MM.1S (cell line): ENCODE measurements around the gene NUP98.

Experiments used
- EZH2 ChIP-seq: fragments of 300-600 bp; sonication (generic); optimal IDR thresholded peaks from 2 replicates; pipeline ENCODE3; 2017; ENCODE audit warnings: low read depth, mild to moderate bottlenecking, antibody characterized with exemption, low read length, mixed read lengths
- TF ChIP-seq, protein P1 (sequence below): fragments of 300-600 bp; sonication (generic); IDR thresholded peaks from 2 replicates; pipeline ENCODE4 v1.5.1; 2016; ENCODE audit warnings: antibody characterized with exemption, low read length, mixed read lengths

DNA sequence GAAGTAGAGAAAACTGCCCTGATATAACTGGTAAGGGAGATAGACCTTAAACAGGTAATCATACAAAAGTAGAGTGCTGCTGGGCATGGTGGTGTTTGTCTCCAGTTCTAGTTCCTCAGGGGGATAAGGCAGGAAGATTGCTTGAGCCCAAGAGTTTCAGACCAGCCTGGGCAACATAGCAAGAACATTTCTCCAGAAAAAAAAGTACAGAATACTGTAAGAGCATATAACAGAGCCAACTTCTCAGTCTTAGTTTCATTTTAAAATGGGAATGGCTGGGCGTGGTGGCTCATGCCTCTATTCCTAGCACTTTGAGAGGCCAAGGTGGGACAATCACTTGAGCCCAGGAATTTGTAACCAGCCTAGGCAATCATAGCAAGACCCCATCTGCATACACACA, 47.9 kb upstream of the NUP98 start:
- no peak for TF ChIP-seq EZH2
- TF ChIP-seq, protein P1, sequence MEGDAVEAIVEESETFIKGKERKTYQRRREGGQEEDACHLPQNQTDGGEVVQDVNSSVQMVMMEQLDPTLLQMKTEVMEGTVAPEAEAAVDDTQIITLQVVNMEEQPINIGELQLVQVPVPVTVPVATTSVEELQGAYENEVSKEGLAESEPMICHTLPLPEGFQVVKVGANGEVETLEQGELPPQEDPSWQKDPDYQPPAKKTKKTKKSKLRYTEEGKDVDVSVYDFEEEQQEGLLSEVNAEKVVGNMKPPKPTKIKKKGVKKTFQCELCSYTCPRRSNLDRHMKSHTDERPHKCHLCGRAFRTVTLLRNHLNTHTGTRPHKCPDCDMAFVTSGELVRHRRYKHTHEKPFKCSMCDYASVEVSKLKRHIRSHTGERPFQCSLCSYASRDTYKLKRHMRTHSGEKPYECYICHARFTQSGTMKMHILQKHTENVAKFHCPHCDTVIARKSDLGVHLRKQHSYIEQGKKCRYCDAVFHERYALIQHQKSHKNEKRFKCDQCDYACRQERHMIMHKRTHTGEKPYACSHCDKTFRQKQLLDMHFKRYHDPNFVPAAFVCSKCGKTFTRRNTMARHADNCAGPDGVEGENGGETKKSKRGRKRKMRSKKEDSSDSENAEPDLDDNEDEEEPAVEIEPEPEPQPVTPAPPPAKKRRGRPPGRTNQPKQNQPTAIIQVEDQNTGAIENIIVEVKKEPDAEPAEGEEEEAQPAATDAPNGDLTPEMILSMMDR, result no peak
